ENCODE results near the gene YLPM1. TPM values are rescaled to one million over a fixed set of nuclear protein-coding genes. Genes with fewer than 3 reads are reported as not detected.
A peak's percentile ranks its signal among the peaks of the same experiment; 100 is the strongest.

YLPM1 gene
- total and polyA plus RNA-seq, 2 donors from 2014 or later, result 16.2 to 68.2 TPM

DNA sequence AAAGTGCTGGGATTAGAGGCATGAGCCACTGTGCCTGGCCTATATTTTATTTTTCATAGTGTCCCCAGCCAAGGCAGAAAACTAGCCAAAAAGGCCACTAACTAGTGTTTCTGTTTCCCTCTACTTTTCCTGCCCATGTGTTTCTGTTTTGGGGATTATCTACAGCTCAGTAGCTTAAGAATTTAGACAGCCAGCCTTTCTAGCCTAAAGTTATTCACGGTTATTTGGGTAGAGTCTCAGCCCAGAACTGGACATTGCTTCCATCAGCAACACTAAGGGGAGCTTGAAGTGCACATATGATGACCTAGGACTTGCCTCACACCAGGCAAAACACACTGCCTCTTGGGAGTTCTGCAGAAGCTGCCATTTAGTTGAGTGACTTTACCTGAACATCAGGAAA is 94.9 kb downstream of the YLPM1 start:
- TF ChIP-seq, protein P1, sequence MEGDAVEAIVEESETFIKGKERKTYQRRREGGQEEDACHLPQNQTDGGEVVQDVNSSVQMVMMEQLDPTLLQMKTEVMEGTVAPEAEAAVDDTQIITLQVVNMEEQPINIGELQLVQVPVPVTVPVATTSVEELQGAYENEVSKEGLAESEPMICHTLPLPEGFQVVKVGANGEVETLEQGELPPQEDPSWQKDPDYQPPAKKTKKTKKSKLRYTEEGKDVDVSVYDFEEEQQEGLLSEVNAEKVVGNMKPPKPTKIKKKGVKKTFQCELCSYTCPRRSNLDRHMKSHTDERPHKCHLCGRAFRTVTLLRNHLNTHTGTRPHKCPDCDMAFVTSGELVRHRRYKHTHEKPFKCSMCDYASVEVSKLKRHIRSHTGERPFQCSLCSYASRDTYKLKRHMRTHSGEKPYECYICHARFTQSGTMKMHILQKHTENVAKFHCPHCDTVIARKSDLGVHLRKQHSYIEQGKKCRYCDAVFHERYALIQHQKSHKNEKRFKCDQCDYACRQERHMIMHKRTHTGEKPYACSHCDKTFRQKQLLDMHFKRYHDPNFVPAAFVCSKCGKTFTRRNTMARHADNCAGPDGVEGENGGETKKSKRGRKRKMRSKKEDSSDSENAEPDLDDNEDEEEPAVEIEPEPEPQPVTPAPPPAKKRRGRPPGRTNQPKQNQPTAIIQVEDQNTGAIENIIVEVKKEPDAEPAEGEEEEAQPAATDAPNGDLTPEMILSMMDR (IDR thresholded peaks at IDR 0.05; ENCODE audit: borderline replicate concordance, extremely low read depth, insufficient read depth), result no peak
- Histone ChIP-seq H3K9me3 (ENCODE audit: control insufficient read depth in 2 of 3, insufficient read depth in 1 of 3, low read length in 3 of 3) (no peaks in the 10 kb centered on the region), H3K4me3 (ENCODE audit: low read length in 3 of 3) (no peak overlapping the region), H3K4me1 (ENCODE audit: control insufficient read depth in 2 of 3, insufficient read depth in 2 of 3, low read depth in 1 of 3, low read length in 3 of 3) (peaks cover 0 to 15% (median 14%) of the 10 kb centered on the region in 3 donors), H3K27ac (ENCODE audit: low read depth in 2 of 2, low read length in 2 of 2) (no peak overlapping the region), H3K36me3 (ENCODE audit: control insufficient read depth in 2 of 3, insufficient read depth in 3 of 3, low read length in 3 of 3) (no peaks in the 10 kb centered on the region), H3K9ac (ENCODE audit: low read length in 3 of 3) (no peak overlapping the region), H3K27me3 (ENCODE audit: control insufficient read depth, insufficient read depth, low read length) (no peaks in the 10 kb centered on the region)
- intact Hi-C loops (cut with DNase I), result no loop called here
- FAIRE-seq (no peak), DNase-seq (no peak)

DNA sequence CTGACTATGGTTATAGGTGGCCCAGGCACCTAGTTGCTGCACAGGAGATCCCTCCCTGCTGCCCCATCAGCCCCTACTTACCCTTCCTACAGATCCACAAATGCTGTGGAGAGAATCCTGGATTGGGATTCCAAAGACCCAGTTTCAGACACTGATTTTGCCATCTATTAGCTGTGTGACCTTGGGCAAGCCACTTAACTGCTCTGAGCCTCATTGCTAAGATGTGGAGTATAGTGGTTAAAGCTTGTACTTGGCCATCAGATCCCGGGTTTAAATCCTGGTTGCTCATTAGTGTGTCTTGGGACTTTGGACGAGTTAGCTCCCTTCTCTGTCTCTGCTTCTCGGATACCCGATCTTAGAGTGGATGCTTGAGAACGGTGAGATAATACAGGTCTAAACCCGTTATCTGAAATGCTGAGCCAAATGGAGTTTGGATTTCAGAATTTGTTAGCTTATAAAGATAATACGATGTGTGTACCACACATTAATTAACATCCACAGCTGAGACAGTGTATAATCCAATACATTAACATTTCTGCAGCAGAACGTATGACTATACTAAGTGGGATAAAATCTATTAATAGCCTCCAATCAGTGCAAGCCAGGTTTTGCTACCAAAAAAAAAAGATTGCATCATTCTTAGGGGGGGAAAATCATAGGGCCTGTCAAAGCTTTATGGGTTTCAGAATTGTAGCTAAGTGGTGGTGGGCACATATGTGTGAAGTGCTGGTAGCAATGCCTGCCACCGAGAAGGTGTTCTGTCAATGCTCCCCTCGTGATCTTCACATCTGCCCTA is 96.8 kb downstream of the YLPM1 start:
- H3K9ac ChIP-seq (ENCODE audit: low read length in 3 of 3), result no peak overlapping the region
- no peaks in the 10 kb centered on the region for H3K27me3 ChIP-seq (ENCODE audit: control insufficient read depth, insufficient read depth, low read length)
- no peaks in the 10 kb centered on the region for H3K36me3 ChIP-seq (ENCODE audit: control insufficient read depth in 2 of 3, insufficient read depth in 3 of 3, low read length in 3 of 3)
- H3K27ac ChIP-seq (ENCODE audit: low read depth in 2 of 2, low read length in 2 of 2), result no peak overlapping the region
- DNase-seq, result no peak
- H3K9me3 ChIP-seq (ENCODE audit: control insufficient read depth in 2 of 3, insufficient read depth in 1 of 3, low read length in 3 of 3), result no peaks in the 10 kb centered on the region
- H3K4me1 ChIP-seq (ENCODE audit: control insufficient read depth in 2 of 3, insufficient read depth in 2 of 3, low read depth in 1 of 3, low read length in 3 of 3), result peaks cover 0 to 10% (median 7%) of the 10 kb centered on the region in 3 donors
- H3K4me3 ChIP-seq (ENCODE audit: low read length in 3 of 3), result no peak overlapping the region
- FAIRE-seq, result no peak
- TF ChIP-seq, protein P1 (IDR thresholded peaks at IDR 0.05; ENCODE audit: borderline replicate concordance, extremely low read depth, insufficient read depth), result no peak
- intact Hi-C loops (cut with DNase I), result loop anchor here (5.0 kb wide), 1 partner anchor 47 kb away; no protein-coding TSS in a partner anchor

DNA sequence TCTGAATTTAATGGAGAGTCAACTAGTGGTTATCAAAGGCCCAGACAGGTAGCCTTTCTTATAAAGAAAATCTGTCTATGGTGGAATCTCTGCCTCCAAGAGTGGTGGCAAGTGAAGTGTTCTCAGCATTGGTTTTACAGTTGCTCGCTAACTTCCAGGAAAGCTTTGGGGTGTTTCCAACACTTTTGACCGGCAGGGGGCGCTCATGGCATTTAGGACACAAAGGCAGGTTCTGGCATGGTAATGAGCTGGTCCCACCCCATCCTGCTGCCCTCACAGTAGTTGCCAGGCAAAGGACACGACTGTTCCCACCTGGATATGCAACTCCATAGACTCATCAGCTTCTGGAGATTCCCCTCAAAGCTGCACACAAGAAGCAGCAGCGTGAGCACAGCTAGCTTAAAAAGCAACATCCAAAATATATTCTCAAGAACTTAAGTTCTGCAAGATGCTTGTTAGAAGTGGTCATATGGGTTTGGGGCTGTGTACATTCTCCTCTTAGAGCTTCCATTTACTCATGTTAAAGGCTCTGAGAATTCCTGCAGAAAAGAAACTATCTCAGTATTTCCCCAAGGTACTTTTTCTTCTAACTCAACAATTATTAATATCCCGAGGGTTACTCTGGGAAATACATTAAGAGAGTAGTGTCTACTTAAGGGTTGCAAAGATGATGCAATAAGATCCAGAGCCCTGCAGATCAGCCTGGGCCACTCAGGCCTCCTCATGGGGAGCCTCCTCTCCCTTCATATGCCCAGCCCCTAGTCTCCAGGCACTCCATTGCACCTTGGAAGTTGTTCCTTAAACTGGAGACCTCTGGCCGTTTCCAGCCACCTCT is 98.0 kb downstream of the YLPM1 start:
- no peak overlapping the region for H3K9ac ChIP-seq (ENCODE audit: low read length in 3 of 3)
- H3K36me3 ChIP-seq (ENCODE audit: control insufficient read depth in 2 of 3, insufficient read depth in 3 of 3, low read length in 3 of 3), result no peaks in the 10 kb centered on the region
- peak; percentile 15 for FAIRE-seq
- H3K4me1 ChIP-seq (ENCODE audit: control insufficient read depth in 2 of 3, insufficient read depth in 2 of 3, low read depth in 1 of 3, low read length in 3 of 3), result no peaks in the 10 kb centered on the region
- peak; percentile 90 to 95 (median 91) for DNase-seq
- H3K9me3 ChIP-seq (ENCODE audit: control insufficient read depth in 2 of 3, insufficient read depth in 1 of 3, low read length in 3 of 3), result no peaks in the 10 kb centered on the region
- H3K27me3 ChIP-seq (ENCODE audit: control insufficient read depth, insufficient read depth, low read length), result no peaks in the 10 kb centered on the region
- intact Hi-C loops (cut with DNase I), result loop anchor here (5.0 kb wide), 1 partner anchor 46 kb away; no protein-coding TSS in a partner anchor
- H3K27ac ChIP-seq (ENCODE audit: low read depth in 2 of 2, low read length in 2 of 2), result no peak overlapping the region
- no peak overlapping the region for H3K4me3 ChIP-seq (ENCODE audit: low read length in 3 of 3)
- TF ChIP-seq, protein P1 (IDR thresholded peaks at IDR 0.05; ENCODE audit: borderline replicate concordance, extremely low read depth, insufficient read depth), result peak; percentile 86

All from kidney (tissue), 14 donors.